Measurements from ENCODE around the gene CHN2.
A peak's percentile ranks its signal among the peaks of the same experiment; 100 is the strongest.

CHN2 gene

GRCh38 chr7:29285861-29286260 is 91.3 kb downstream of the CHN2 start:
- no peaks in the 10 kb centered on the region for H3K36me3 ChIP-seq (ENCODE audit: control insufficient read depth, insufficient read depth, low read length)
- no peak overlapping the region for H3K4me3 ChIP-seq (ENCODE audit: low read depth, low read length)
- no peaks in the 10 kb centered on the region for H3K9me3 ChIP-seq (ENCODE audit: control insufficient read depth, insufficient read depth, low read length)
- H3K27ac ChIP-seq (ENCODE audit: low read depth, low read length), result no peak overlapping the region
- H3K4me1 ChIP-seq (ENCODE audit: control insufficient read depth, insufficient read depth, low read length), result peaks cover 34% of the 10 kb centered on the region
- H3K27me3 ChIP-seq (ENCODE audit: control insufficient read depth, insufficient read depth, low read length), result no peaks in the 10 kb centered on the region
- H3K9ac ChIP-seq (ENCODE audit: low read depth, low read length), result no peak overlapping the region

GRCh38 chr7:29287366-29287765 is 92.8 kb downstream of the CHN2 start:
- H3K27me3 ChIP-seq (ENCODE audit: control insufficient read depth, insufficient read depth, low read length), result no peaks in the 10 kb centered on the region
- H3K4me1 ChIP-seq (ENCODE audit: control insufficient read depth, insufficient read depth, low read length), result peaks cover 42% of the 10 kb centered on the region
- H3K36me3 ChIP-seq (ENCODE audit: control insufficient read depth, insufficient read depth, low read length), result no peaks in the 10 kb centered on the region
- H3K27ac ChIP-seq (ENCODE audit: low read depth, low read length), result no peak overlapping the region
- H3K9ac ChIP-seq (ENCODE audit: low read depth, low read length), result no peak overlapping the region
- no peaks in the 10 kb centered on the region for H3K9me3 ChIP-seq (ENCODE audit: control insufficient read depth, insufficient read depth, low read length)
- no peak overlapping the region for H3K4me3 ChIP-seq (ENCODE audit: low read depth, low read length)

- Histone ChIP-seq H3K27ac (ENCODE audit: low read depth, low read length) (peak overlapping the region; percentile 60), H3K36me3 (ENCODE audit: control insufficient read depth, insufficient read depth, low read length) (no peaks in the 10 kb centered on the region), H3K9ac (ENCODE audit: low read depth, low read length) (no peak overlapping the region)
Observed at GRCh38 chr7:29288181-29289091, 93.9 kb downstream of the CHN2 start.

GRCh38 chr7:29289156-29290021 is 94.8 kb downstream of the CHN2 start:
- no peaks in the 10 kb centered on the region for H3K36me3 ChIP-seq (ENCODE audit: control insufficient read depth, insufficient read depth, low read length)
- H3K4me1 ChIP-seq (ENCODE audit: control insufficient read depth, insufficient read depth, low read length), result peaks cover 42% of the 10 kb centered on the region
- no peak overlapping the region for H3K4me3 ChIP-seq (ENCODE audit: low read depth, low read length)
- H3K9ac ChIP-seq (ENCODE audit: low read depth, low read length), result no peak overlapping the region
- H3K27me3 ChIP-seq (ENCODE audit: control insufficient read depth, insufficient read depth, low read length), result no peaks in the 10 kb centered on the region
- no peaks in the 10 kb centered on the region for H3K9me3 ChIP-seq (ENCODE audit: control insufficient read depth, insufficient read depth, low read length)
- peak overlapping the region; percentile 60 for H3K27ac ChIP-seq (ENCODE audit: low read depth, low read length)

More at GRCh38 chr7:29288181-29289091, 93.9 kb downstream of the CHN2 start:
- H3K4me3 ChIP-seq (ENCODE audit: low read depth, low read length), result no peak overlapping the region
- no peaks in the 10 kb centered on the region for H3K9me3 ChIP-seq (ENCODE audit: control insufficient read depth, insufficient read depth, low read length)
- peaks cover 41% of the 10 kb centered on the region for H3K4me1 ChIP-seq (ENCODE audit: control insufficient read depth, insufficient read depth, low read length)
- no peaks in the 10 kb centered on the region for H3K27me3 ChIP-seq (ENCODE audit: control insufficient read depth, insufficient read depth, low read length)

GRCh38 chr7:29290829-29291228 is 96.3 kb downstream of the CHN2 start:
- no peak overlapping the region for H3K9ac ChIP-seq (ENCODE audit: low read depth, low read length)
- no peaks in the 10 kb centered on the region for H3K36me3 ChIP-seq (ENCODE audit: control insufficient read depth, insufficient read depth, low read length)
- peaks cover 49% of the 10 kb centered on the region for H3K4me1 ChIP-seq (ENCODE audit: control insufficient read depth, insufficient read depth, low read length)
- H3K4me3 ChIP-seq (ENCODE audit: low read depth, low read length), result no peak overlapping the region
- H3K27ac ChIP-seq (ENCODE audit: low read depth, low read length), result no peak overlapping the region
- no peaks in the 10 kb centered on the region for H3K9me3 ChIP-seq (ENCODE audit: control insufficient read depth, insufficient read depth, low read length)
- H3K27me3 ChIP-seq (ENCODE audit: control insufficient read depth, insufficient read depth, low read length), result no peaks in the 10 kb centered on the region

- H3K4me1 ChIP-seq (ENCODE audit: control insufficient read depth, insufficient read depth, low read length), result peaks cover 55% of the 10 kb centered on the region
- H3K27me3 ChIP-seq (ENCODE audit: control insufficient read depth, insufficient read depth, low read length), result no peaks in the 10 kb centered on the region
- no peak overlapping the region for H3K4me3 ChIP-seq (ENCODE audit: low read depth, low read length)
- no peak overlapping the region for H3K9ac ChIP-seq (ENCODE audit: low read depth, low read length)
- H3K27ac ChIP-seq (ENCODE audit: low read depth, low read length), result no peak overlapping the region
- no peaks in the 10 kb centered on the region for H3K36me3 ChIP-seq (ENCODE audit: control insufficient read depth, insufficient read depth, low read length)
- H3K9me3 ChIP-seq (ENCODE audit: control insufficient read depth, insufficient read depth, low read length), result no peaks in the 10 kb centered on the region
Observed at GRCh38 chr7:29291723-29292618, 97.4 kb downstream of the CHN2 start.

- H3K9ac ChIP-seq (ENCODE audit: low read depth, low read length), result no peak overlapping the region
- H3K9me3 ChIP-seq (ENCODE audit: control insufficient read depth, insufficient read depth, low read length), result no peaks in the 10 kb centered on the region
- no peak overlapping the region for H3K27ac ChIP-seq (ENCODE audit: low read depth, low read length)
- no peaks in the 10 kb centered on the region for H3K36me3 ChIP-seq (ENCODE audit: control insufficient read depth, insufficient read depth, low read length)
- no peak overlapping the region for H3K4me3 ChIP-seq (ENCODE audit: low read depth, low read length)
- peaks cover 65% of the 10 kb centered on the region for H3K4me1 ChIP-seq (ENCODE audit: control insufficient read depth, insufficient read depth, low read length)
- no peaks in the 10 kb centered on the region for H3K27me3 ChIP-seq (ENCODE audit: control insufficient read depth, insufficient read depth, low read length)
Observed at GRCh38 chr7:29292886-29293658, 98.5 kb downstream of the CHN2 start.

- H3K36me3 ChIP-seq (ENCODE audit: control insufficient read depth, insufficient read depth, low read length), result no peaks in the 10 kb centered on the region
- peaks cover 55% of the 10 kb centered on the region for H3K4me1 ChIP-seq (ENCODE audit: control insufficient read depth, insufficient read depth, low read length)
- no peaks in the 10 kb centered on the region for H3K9me3 ChIP-seq (ENCODE audit: control insufficient read depth, insufficient read depth, low read length)
- H3K9ac ChIP-seq (ENCODE audit: low read depth, low read length), result no peak overlapping the region
- no peaks in the 10 kb centered on the region; the same call in 1 of the 2 replicates for H3K27me3 ChIP-seq (ENCODE audit: control insufficient read depth, insufficient read depth, low read length)
- peak overlapping the region; percentile 78 for H3K27ac ChIP-seq (ENCODE audit: low read depth, low read length)
- H3K4me3 ChIP-seq (ENCODE audit: low read depth, low read length), result no peak overlapping the region
Observed at GRCh38 chr7:29296421-29296820, 101.8 kb downstream of the CHN2 start.

- Histone ChIP-seq H3K27me3 (ENCODE audit: control insufficient read depth, insufficient read depth, low read length) (no peaks in the 10 kb centered on the region; the same call in 1 of the 2 replicates), H3K9ac (ENCODE audit: low read depth, low read length) (no peak overlapping the region), H3K4me1 (ENCODE audit: control insufficient read depth, insufficient read depth, low read length) (peaks cover 52% of the 10 kb centered on the region), H3K27ac (ENCODE audit: low read depth, low read length) (peak overlapping the region; percentile 78), H3K36me3 (ENCODE audit: control insufficient read depth, insufficient read depth, low read length) (no peaks in the 10 kb centered on the region), H3K9me3 (ENCODE audit: control insufficient read depth, insufficient read depth, low read length) (no peaks in the 10 kb centered on the region), H3K4me3 (ENCODE audit: low read depth, low read length) (no peak overlapping the region)
Observed at GRCh38 chr7:29297194-29297890, 102.8 kb downstream of the CHN2 start.

Measured in HUES48 (cell line).